BE2C (cell line): Measurements from ENCODE around the gene SLC7A6OS.

ENCODE experiments used
- DNase-seq: peaks from one replicate; pipeline ENCODE4 v3.0.0-alpha.2; 2020
- H3K27me3 ChIP-seq: fragments of 250-450 bp; sonication (Bioruptor Pico); 2 replicates; pipeline ENCODE4 v1.5.1; 2020; ENCODE audit warnings: mild to moderate bottlenecking
- H3K36me3 ChIP-seq: fragments of 250-450 bp; sonication (Bioruptor Pico); 2 replicates; pipeline ENCODE4 v1.5.1; 2020; ENCODE audit warnings: mild to moderate bottlenecking
- H3K4me1 ChIP-seq: fragments of 250-450 bp; sonication (Bioruptor Pico); 2 replicates; pipeline ENCODE4 v1.5.1; 2020
- H3K4me3 ChIP-seq: 2 replicates; pipeline ENCODE4 v1.5.1; 2011; ENCODE audit warnings: low read depth, low read length
- H3K9me3 ChIP-seq: fragments of 250-450 bp; sonication (Bioruptor Pico); 2 replicates; pipeline ENCODE4 v1.5.1; 2020
- CTCF ChIP-seq: IDR thresholded peaks from 2 replicates; pipeline ENCODE4 v1.5.1; 2012; ENCODE audit warnings: mild to moderate bottlenecking, low read depth, low read length

The SLC7A6OS gene

GRCh38 chr16:68257906-68258800 lies 52.6 kb downstream of the SLC7A6OS start:
- Histone ChIP-seq H3K27me3 (no peaks in the 10 kb centered on the region), H3K4me3 (no peak overlapping the region), H3K9me3 (no peaks in the 10 kb centered on the region), H3K36me3 (no peaks in the 10 kb centered on the region), H3K4me1 (no peaks in the 10 kb centered on the region)
- no peak for TF ChIP-seq CTCF
- no peak for DNase-seq

GRCh38 chr16:68257251-68257905 lies 53.4 kb downstream of the SLC7A6OS start:
- no peaks in the 10 kb centered on the region for H3K27me3 ChIP-seq
- no peaks in the 10 kb centered on the region for H3K36me3 ChIP-seq
- TF ChIP-seq CTCF = no peak
- peak; percentile 53 for DNase-seq
- H3K4me3 ChIP-seq = no peak overlapping the region
- H3K4me1 ChIP-seq = no peaks in the 10 kb centered on the region
- no peaks in the 10 kb centered on the region for H3K9me3 ChIP-seq

DNA sequence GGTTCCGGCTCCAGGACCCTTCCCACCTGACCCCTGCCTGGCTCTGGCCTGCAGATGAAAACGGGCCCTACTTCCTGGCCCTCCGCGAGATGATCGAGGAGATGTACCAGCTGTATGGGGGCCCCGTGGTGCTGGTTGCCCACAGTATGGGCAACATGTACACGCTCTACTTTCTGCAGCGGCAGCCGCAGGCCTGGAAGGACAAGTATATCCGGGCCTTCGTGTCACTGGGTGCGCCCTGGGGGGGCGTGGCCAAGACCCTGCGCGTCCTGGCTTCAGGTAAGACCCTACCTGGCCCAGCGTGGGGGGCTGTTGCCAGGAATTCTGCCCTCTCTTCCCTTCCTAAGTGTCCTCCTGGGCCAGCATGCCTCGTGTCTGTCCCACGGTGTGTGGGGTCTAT lies 55.0 kb downstream of the SLC7A6OS start:
- H3K4me3 ChIP-seq = no peak overlapping the region
- no peak for TF ChIP-seq CTCF
- no peaks in the 10 kb centered on the region for H3K9me3 ChIP-seq
- H3K4me1 ChIP-seq = no peaks in the 10 kb centered on the region
- no peaks in the 10 kb centered on the region for H3K27me3 ChIP-seq
- no peaks in the 10 kb centered on the region for H3K36me3 ChIP-seq
- DNase-seq = no peak

- Histone ChIP-seq H3K27me3 (no peaks in the 10 kb centered on the region), H3K4me3 (no peak overlapping the region), H3K4me1 (no peaks in the 10 kb centered on the region), H3K9me3 (no peaks in the 10 kb centered on the region), H3K36me3 (peaks cover 4% of the 10 kb centered on the region; the same call in 1 of the 2 replicates)
- DNase-seq = no peak
- TF ChIP-seq CTCF = no peak
Measured at GRCh38 chr16:68253721-68254120, 57.0 kb downstream of the SLC7A6OS start.

DNA sequence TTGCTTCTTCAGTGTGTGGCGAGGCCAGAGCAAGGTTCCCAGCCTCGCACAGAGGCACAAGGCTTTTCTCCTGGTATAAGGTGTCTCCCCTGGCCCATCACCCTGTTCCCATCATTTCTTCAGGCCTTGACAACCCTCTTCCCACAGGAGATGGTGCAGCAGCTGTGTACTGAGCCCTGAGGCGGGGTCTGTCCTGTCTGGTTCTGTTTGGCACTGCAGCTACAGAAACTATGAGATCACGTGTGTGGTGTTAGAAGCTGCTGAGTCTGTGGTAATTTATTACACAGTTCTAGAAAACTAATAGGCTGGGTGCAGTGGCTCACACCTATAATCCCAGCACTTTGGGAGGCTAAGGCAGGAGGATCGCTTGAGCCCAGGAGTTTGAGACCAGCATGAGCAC lies 58.4 kb downstream of the SLC7A6OS start:
- Histone ChIP-seq H3K27me3 (no peaks in the 10 kb centered on the region), H3K4me1 (no peaks in the 10 kb centered on the region), H3K9me3 (no peaks in the 10 kb centered on the region), H3K36me3 (peaks cover 4% of the 10 kb centered on the region; the same call in 1 of the 2 replicates), H3K4me3 (no peak overlapping the region)
- DNase-seq = no peak
- TF ChIP-seq CTCF = no peak

GRCh38 chr16:68251832-68252231 lies 58.9 kb downstream of the SLC7A6OS start:
- Histone ChIP-seq H3K36me3 (peaks cover 4% of the 10 kb centered on the region; the same call in 1 of the 2 replicates), H3K4me1 (no peaks in the 10 kb centered on the region), H3K4me3 (no peak overlapping the region), H3K9me3 (no peaks in the 10 kb centered on the region), H3K27me3 (no peaks in the 10 kb centered on the region)
- no peak for DNase-seq
- no peak for TF ChIP-seq CTCF
